Pulmonary artery endothelial cell (primary cell): ENCODE data around the gene AMELX. TPM values are rescaled to one million over a fixed set of nuclear protein-coding genes. Genes with fewer than 3 reads are reported as not detected.
A peak's percentile ranks its signal among the peaks of the same experiment; 100 is the strongest.

Source experiments
- DNase-seq: peaks from one replicate; pipeline ENCODE4 v3.0.0-alpha.2; 2011; ENCODE audit warnings: low read depth, low spot score
- total RNA-seq: library from RNA; depleted of rRNA; stranded (reverse); fragments of >200 nt; gene quantifications from 2 replicates; pipeline ENCODE4 v1.2.3, GENCODE V29; 2014

Gene AMELX
- total RNA-seq, 1 donor from 2014 or later, result not detected

GRCh38 chrX:11305641-11306040 lies 12.4 kb downstream of the AMELX start:
- DNase-seq, result no peak

- DNase-seq, result no peak
Observed at GRCh38 chrX:11309220-11309619, 16.0 kb downstream of the AMELX start.

- no peak for DNase-seq
Observed at GRCh38 chrX:11311706-11312105, 18.5 kb downstream of the AMELX start.

GRCh38 chrX:11319806-11320520 lies 26.8 kb downstream of the AMELX start:
- no peak for DNase-seq

- DNase-seq, result no peak
Observed at GRCh38 chrX:11321986-11322385, 28.8 kb downstream of the AMELX start.

DNA sequence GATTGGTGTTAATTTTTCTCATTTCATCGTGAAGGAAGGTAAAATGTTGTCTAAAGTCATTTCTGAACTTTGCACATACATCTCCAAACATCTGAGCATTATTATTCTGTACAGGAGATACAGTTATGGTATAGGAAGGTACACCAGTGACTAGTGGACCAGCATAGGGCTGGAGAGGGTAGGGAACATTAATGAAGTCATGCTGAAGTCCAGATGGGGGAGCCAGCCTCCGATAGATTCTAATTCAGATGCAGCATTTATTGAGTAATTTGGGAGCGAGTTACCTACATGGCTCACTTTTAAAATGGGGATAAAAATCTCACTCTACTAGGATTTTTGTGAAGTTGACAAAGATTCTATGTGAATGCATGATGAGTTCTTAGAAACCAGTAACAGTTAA lies 34.9 kb downstream of the AMELX start:
- DNase-seq, result no peak

- DNase-seq, result no peak
Observed at GRCh38 chrX:11329021-11329420, 35.8 kb downstream of the AMELX start.

DNA sequence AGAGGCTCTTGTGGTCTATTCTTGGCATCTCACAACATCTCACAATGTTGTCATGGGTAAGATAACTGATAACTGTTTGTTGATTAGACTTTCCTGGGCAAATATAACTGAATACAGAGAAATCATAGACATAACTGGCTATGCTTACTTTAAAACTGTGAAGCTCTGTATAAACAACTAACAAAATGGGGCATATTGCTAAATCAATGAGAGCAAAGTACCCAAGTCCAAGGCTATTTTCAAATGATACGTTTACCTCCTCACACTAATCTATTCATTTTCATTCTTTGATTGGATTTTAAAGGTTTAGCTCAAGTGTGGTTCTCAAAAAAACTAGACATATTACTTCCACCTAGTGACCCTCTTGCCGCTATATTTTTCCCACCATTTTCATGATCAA lies 38.6 kb downstream of the AMELX start:
- no peak for DNase-seq

- DNase-seq, result no peak
Observed at GRCh38 chrX:11334165-11334564, 41.0 kb downstream of the AMELX start.

- no peak for DNase-seq
Observed at GRCh38 chrX:11336201-11336600, 43.0 kb downstream of the AMELX start.

DNA sequence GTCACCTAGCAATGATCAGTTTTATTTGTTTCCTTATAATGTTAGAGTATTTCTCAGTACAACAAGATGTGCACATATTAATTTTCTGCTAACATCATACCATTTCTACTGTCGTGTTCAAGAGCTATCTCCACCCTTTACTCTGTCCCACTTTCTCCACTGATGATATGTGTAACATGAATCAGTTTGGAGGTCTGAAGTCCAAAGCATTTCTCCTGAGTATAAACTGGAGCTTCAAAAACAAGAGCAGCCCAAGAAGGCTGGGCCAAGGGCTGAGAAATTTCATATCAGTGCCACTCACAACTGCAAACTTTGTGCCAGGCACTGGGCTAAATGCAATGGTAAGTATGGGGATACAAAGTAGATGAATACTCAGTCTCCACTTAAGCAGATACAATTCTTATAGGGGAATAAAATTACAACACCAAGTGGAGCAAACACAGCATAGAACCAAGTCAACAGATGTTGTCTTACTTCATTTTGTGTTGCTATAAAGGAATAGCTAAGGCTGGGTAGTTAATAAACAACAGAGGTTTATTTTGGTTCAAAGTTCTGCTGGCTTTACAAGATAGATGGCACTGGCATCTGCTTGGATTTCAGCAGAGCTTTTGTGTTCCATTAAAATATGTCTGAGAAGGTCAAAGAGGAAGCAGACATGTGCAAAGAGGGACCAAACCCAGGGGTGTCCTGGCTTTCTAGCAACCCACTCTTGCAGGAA lies 44.2 kb downstream of the AMELX start:
- no peak for DNase-seq

DNA sequence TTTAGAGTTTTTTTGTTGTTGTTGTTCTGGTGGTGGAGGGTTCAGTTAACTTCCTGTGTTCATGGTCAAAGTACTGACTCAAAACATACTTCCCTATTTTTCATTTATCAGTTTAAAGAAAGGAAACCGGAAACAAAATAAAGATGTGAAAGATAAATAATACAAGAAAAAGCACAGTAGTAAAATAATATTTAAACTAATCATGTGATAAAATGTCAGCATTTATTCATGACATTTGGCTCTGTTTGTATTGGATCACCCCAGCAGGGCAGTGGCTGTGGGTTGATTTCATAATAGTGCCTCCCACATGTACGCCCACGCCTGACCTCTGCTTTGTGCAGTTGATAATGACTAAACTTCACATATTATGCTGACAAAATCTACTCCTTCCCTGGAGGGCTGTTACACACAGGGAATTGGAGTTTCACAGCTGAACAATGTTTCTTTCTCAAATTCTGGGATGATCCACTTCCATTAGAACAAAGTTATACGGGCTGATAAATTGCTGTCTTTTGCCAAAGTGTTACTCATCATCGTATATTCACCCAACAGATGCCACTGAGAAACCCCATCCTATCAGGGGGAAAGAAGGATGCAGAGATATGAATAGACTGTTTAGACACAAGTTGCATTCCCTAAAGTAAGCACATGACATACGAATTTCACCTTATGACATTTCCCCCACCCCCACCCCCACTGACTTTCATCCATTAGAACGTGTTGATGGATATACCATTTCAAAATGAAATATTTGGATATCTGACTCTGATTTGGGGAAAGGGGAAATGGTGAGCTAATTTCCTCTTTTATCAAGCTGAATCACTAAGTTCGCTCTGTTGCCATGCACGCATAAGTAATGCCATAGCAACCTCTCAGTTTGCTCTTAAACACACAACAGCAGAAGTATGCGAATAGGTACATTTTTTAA lies 48.3 kb downstream of the AMELX start:
- peak; percentile 77 for DNase-seq

DNA sequence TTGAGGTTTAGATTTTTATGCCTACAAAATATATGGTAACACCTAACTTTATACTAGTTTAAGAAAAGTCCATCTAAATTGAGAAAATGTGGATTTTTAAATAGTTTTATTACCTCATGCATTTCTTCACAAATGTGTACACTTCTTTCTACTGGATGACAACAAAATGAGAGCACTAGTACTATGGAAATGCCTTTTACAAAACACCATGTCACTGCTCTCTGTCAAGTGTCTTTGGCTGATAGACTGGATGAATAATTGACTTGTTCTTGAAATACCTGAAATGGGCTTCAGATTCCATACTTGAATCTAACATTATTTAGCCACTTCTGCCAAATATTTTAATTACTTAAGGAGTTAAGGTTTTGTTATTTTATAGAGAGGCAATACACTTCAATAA lies 49.5 kb downstream of the AMELX start:
- DNase-seq, result no peak

- no peak for DNase-seq
Observed at GRCh38 chrX:11346121-11346682, 53.0 kb downstream of the AMELX start.

GRCh38 chrX:11347300-11347699 lies 54.1 kb downstream of the AMELX start:
- DNase-seq, result no peak

DNA sequence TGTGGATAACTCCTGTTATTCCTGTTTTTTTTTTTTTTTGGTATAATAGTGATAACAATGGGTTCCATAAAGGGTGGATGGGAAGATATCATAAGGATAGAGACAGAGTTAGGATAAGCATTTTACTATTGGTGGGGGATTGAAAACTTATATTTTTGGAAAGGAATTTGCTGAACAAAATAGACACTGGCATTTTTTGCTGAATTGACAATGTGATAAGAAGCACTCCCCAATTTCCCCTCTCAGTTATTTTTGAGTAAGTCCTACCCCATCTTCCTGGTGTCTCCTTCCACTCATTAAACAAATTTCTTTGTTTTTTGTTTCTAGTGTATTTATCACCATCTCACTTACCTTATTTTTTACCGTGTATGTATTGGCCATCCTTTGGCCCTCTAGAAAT lies 55.8 kb downstream of the AMELX start:
- no peak for DNase-seq

DNA sequence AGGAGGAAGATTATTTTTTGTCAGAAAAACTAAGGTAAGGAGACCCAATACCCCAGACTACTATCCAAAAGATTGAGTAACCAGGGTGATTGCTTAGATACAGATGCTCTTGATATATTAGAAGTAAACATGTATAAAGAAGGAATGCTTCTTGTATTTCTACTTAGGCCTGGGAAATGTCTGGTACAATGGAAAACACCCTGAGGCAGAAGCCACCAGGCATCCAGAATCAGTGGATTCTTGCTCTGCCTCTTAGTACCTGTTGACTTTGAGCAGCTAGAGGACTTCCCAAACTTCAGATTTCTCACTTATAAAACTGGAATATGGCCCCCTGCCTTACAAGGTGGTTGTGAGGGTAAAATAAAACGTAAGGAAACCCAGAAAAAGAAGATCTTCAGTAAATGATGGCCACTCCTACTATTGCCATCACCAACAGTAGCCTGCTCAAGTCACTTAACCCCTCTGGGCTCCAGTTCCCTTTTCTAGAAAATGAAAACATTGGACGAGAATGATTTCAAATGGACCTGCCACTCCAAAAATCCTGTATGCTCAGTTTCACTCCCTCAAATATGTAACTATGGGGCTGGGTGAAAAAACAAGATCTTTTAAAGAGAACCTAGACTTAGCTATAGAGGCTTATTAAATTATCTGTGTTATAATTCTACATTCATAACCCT lies 56.6 kb downstream of the AMELX start:
- DNase-seq, result no peak
